H1 (cell line): Measurements from ENCODE around the gene ETF1. TPM values are rescaled to one million over a fixed set of nuclear protein-coding genes. Genes with fewer than 3 reads are reported as not detected.

Experiments
- polyA plus RNA-seq, 7 experiments: library from polyadenylated mRNA; depleted of rRNA in 3 of 7; stranded (reverse) in 5 of 7; unstranded in 2 of 7; fragments of >200 nt in 5 of 7; fragments of 200-250 nt in 2 of 7; gene quantifications; 1 replicate in 5 of 7; 2 replicates in 1 of 7; 4 replicates in 1 of 7; pipeline versions ENCODE4 v1.2.1 to v1.2.3, GENCODE V29; 2011 to 2013; ENCODE audit warnings: missing spikeins in 2 of 7, mixed read lengths in 2 of 7
- total RNA-seq: library from RNA; stranded (reverse); fragmentation: NEBNext Ultra II Directional; extraction: Animal tissue kit (Norgen Biotek cat#: 25700); gene quantifications from 2 replicates; pipeline ENCODE4 v1.2.1, GENCODE V29; 2021
- TF ChIP-seq, protein P1 (sequence below): fragments of 300-600 bp; sonication (generic); IDR thresholded peaks from 2 replicates; pipeline ENCODE4 v1.7.1; 2012; ENCODE audit warnings: low read length, moderate library complexity, mild to moderate bottlenecking, inconsistent platforms; ENCODE audit not compliant: insufficient replicate concordance

Gene ETF1
- total and polyA plus RNA-seq, 2 of the 8 experiments (the other 6 are each of a cell fraction or from before 2014, with no cell fraction given) = 50.5 to 168 TPM

GRCh38 chr5:138545919-138546562 is 3.0 kb upstream of the ETF1 start (continued):
- TF ChIP-seq, protein P1, sequence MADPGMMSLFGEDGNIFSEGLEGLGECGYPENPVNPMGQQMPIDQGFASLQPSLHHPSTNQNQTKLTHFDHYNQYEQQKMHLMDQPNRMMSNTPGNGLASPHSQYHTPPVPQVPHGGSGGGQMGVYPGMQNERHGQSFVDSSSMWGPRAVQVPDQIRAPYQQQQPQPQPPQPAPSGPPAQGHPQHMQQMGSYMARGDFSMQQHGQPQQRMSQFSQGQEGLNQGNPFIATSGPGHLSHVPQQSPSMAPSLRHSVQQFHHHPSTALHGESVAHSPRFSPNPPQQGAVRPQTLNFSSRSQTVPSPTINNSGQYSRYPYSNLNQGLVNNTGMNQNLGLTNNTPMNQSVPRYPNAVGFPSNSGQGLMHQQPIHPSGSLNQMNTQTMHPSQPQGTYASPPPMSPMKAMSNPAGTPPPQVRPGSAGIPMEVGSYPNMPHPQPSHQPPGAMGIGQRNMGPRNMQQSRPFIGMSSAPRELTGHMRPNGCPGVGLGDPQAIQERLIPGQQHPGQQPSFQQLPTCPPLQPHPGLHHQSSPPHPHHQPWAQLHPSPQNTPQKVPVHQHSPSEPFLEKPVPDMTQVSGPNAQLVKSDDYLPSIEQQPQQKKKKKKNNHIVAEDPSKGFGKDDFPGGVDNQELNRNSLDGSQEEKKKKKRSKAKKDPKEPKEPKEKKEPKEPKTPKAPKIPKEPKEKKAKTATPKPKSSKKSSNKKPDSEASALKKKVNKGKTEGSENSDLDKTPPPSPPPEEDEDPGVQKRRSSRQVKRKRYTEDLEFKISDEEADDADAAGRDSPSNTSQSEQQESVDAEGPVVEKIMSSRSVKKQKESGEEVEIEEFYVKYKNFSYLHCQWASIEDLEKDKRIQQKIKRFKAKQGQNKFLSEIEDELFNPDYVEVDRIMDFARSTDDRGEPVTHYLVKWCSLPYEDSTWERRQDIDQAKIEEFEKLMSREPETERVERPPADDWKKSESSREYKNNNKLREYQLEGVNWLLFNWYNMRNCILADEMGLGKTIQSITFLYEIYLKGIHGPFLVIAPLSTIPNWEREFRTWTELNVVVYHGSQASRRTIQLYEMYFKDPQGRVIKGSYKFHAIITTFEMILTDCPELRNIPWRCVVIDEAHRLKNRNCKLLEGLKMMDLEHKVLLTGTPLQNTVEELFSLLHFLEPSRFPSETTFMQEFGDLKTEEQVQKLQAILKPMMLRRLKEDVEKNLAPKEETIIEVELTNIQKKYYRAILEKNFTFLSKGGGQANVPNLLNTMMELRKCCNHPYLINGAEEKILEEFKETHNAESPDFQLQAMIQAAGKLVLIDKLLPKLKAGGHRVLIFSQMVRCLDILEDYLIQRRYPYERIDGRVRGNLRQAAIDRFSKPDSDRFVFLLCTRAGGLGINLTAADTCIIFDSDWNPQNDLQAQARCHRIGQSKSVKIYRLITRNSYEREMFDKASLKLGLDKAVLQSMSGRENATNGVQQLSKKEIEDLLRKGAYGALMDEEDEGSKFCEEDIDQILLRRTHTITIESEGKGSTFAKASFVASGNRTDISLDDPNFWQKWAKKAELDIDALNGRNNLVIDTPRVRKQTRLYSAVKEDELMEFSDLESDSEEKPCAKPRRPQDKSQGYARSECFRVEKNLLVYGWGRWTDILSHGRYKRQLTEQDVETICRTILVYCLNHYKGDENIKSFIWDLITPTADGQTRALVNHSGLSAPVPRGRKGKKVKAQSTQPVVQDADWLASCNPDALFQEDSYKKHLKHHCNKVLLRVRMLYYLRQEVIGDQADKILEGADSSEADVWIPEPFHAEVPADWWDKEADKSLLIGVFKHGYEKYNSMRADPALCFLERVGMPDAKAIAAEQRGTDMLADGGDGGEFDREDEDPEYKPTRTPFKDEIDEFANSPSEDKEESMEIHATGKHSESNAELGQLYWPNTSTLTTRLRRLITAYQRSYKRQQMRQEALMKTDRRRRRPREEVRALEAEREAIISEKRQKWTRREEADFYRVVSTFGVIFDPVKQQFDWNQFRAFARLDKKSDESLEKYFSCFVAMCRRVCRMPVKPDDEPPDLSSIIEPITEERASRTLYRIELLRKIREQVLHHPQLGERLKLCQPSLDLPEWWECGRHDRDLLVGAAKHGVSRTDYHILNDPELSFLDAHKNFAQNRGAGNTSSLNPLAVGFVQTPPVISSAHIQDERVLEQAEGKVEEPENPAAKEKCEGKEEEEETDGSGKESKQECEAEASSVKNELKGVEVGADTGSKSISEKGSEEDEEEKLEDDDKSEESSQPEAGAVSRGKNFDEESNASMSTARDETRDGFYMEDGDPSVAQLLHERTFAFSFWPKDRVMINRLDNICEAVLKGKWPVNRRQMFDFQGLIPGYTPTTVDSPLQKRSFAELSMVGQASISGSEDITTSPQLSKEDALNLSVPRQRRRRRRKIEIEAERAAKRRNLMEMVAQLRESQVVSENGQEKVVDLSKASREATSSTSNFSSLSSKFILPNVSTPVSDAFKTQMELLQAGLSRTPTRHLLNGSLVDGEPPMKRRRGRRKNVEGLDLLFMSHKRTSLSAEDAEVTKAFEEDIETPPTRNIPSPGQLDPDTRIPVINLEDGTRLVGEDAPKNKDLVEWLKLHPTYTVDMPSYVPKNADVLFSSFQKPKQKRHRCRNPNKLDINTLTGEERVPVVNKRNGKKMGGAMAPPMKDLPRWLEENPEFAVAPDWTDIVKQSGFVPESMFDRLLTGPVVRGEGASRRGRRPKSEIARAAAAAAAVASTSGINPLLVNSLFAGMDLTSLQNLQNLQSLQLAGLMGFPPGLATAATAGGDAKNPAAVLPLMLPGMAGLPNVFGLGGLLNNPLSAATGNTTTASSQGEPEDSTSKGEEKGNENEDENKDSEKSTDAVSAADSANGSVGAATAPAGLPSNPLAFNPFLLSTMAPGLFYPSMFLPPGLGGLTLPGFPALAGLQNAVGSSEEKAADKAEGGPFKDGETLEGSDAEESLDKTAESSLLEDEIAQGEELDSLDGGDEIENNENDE = no peak
